ENCODE data around the gene APBB2. TPM values are rescaled to one million over a fixed set of nuclear protein-coding genes. Genes with fewer than 3 reads are reported as not detected.

The APBB2 gene
- total and polyA plus RNA-seq, 2 experiments from 2014 or later: 35.8 to 74.8 TPM

- TF ChIP-seq, protein P1, sequence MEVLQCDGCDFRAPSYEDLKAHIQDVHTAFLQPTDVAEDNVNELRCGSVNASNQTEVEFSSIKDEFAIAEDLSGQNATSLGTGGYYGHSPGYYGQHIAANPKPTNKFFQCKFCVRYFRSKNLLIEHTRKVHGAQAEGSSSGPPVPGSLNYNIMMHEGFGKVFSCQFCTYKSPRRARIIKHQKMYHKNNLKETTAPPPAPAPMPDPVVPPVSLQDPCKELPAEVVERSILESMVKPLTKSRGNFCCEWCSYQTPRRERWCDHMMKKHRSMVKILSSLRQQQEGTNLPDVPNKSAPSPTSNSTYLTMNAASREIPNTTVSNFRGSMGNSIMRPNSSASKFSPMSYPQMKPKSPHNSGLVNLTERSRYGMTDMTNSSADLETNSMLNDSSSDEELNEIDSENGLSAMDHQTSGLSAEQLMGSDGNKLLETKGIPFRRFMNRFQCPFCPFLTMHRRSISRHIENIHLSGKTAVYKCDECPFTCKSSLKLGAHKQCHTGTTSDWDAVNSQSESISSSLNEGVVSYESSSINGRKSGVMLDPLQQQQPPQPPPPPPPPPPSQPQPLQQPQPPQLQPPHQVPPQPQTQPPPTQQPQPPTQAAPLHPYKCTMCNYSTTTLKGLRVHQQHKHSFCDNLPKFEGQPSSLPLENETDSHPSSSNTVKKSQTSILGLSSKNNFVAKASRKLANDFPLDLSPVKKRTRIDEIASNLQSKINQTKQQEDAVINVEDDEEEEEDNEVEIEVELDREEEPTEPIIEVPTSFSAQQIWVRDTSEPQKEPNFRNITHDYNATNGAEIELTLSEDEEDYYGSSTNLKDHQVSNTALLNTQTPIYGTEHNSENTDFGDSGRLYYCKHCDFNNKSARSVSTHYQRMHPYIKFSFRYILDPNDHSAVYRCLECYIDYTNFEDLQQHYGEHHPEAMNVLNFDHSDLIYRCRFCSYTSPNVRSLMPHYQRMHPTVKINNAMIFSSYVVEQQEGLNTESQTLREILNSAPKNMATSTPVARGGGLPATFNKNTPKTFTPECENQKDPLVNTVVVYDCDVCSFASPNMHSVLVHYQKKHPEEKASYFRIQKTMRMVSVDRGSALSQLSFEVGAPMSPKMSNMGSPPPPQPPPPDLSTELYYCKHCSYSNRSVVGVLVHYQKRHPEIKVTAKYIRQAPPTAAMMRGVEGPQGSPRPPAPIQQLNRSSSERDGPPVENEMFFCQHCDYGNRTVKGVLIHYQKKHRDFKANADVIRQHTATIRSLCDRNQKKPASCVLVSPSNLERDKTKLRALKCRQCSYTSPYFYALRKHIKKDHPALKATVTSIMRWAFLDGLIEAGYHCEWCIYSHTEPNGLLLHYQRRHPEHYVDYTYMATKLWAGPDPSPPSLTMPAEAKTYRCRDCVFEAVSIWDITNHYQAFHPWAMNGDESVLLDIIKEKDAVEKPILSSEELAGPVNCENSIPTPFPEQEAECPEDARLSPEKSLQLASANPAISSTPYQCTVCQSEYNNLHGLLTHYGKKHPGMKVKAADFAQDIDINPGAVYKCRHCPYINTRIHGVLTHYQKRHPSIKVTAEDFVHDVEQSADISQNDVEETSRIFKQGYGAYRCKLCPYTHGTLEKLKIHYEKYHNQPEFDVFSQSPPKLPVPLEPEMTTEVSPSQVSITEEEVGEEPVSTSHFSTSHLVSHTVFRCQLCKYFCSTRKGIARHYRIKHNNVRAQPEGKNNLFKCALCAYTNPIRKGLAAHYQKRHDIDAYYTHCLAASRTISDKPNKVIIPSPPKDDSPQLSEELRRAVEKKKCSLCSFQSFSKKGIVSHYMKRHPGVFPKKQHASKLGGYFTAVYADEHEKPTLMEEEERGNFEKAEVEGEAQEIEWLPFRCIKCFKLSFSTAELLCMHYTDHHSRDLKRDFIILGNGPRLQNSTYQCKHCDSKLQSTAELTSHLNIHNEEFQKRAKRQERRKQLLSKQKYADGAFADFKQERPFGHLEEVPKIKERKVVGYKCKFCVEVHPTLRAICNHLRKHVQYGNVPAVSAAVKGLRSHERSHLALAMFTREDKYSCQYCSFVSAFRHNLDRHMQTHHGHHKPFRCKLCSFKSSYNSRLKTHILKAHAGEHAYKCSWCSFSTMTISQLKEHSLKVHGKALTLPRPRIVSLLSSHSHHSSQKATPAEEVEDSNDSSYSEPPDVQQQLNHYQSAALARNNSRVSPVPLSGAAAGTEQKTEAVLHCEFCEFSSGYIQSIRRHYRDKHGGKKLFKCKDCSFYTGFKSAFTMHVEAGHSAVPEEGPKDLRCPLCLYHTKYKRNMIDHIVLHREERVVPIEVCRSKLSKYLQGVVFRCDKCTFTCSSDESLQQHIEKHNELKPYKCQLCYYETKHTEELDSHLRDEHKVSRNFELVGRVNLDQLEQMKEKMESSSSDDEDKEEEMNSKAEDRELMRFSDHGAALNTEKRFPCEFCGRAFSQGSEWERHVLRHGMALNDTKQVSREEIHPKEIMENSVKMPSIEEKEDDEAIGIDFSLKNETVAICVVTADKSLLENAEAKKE (CRISPR knock-in tag; IDR thresholded peaks at IDR 0.05): no peak
- no peak for TF ChIP-seq ZNF331 (CRISPR knock-in tag; IDR thresholded peaks at IDR 0.05; ENCODE audit: low read depth)
- TF ChIP-seq, protein P2, sequence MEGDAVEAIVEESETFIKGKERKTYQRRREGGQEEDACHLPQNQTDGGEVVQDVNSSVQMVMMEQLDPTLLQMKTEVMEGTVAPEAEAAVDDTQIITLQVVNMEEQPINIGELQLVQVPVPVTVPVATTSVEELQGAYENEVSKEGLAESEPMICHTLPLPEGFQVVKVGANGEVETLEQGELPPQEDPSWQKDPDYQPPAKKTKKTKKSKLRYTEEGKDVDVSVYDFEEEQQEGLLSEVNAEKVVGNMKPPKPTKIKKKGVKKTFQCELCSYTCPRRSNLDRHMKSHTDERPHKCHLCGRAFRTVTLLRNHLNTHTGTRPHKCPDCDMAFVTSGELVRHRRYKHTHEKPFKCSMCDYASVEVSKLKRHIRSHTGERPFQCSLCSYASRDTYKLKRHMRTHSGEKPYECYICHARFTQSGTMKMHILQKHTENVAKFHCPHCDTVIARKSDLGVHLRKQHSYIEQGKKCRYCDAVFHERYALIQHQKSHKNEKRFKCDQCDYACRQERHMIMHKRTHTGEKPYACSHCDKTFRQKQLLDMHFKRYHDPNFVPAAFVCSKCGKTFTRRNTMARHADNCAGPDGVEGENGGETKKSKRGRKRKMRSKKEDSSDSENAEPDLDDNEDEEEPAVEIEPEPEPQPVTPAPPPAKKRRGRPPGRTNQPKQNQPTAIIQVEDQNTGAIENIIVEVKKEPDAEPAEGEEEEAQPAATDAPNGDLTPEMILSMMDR (conservative IDR thresholded peaks at IDR 0.05; ENCODE audit: low read depth in 2 of 2): no peak
Observed at GRCh38 chr4:41141900-41142299, 72.4 kb downstream of the APBB2 start (continued).

- no peak for DNase-seq (ENCODE audit: low spot score)
- peaks cover 12% of the 10 kb centered on the region for H3K36me3 Mint-ChIP-seq (ENCODE audit: low read depth)
- H3K36me3 ChIP-seq (ENCODE audit: insufficient read depth): no peaks in the 10 kb centered on the region
- H3K4me1 ChIP-seq (ENCODE audit: insufficient read depth): peaks cover 26% of the 10 kb centered on the region
- peaks cover 29% of the 10 kb centered on the region for H3K79me2 ChIP-seq (replicated peaks; ENCODE audit: insufficient read depth)
- no peaks in the 10 kb centered on the region for H3K9me3 Mint-ChIP-seq
- no peaks in the 10 kb centered on the region for H3K27me3 ChIP-seq (ENCODE audit: insufficient read depth)
- H4K20me1 ChIP-seq (replicated peaks; ENCODE audit: insufficient read depth): no peaks in the 10 kb centered on the region
- H3K4me1 Mint-ChIP-seq: peaks cover 34% of the 10 kb centered on the region
- H3K4me3 ChIP-seq: no peak overlapping the region
- H3F3A ChIP-seq (replicated peaks; ENCODE audit: low read depth): no peaks in the 10 kb centered on the region
- no peak overlapping the region for H2AFZ ChIP-seq
- H3K27me3 Mint-ChIP-seq (ENCODE audit: insufficient read depth, low read depth, poor library complexity): no peaks in the 10 kb centered on the region
- H3K9me2 ChIP-seq (ENCODE audit: insufficient read depth): no peaks in the 10 kb centered on the region
- H3K27ac Mint-ChIP-seq: no peak overlapping the region
- no peak overlapping the region for H3K4me2 ChIP-seq
- H3K4me3 Mint-ChIP-seq: no peak overlapping the region
- no peak overlapping the region for H3K27ac ChIP-seq (ENCODE audit: low read depth)
- ATAC-seq: peak; percentile 77
- TF ChIP-seq POLR2AphosphoS5 (IDR thresholded peaks at IDR 0.05; ENCODE audit: low read depth) (no peak), JUNB (IDR thresholded peaks at IDR 0.05; ENCODE audit: unreplicated experiment) (no peak), ZNF331 (CRISPR knock-in tag; IDR thresholded peaks at IDR 0.05; ENCODE audit: low read depth) (no peak), EZH2phosphoT487 (IDR thresholded peaks at IDR 0.05; ENCODE audit: unreplicated experiment) (no peak), CREB1 (CRISPR knock-in tag; IDR thresholded peaks at IDR 0.05; ENCODE audit: low read depth) (no peak), ZNF114 (CRISPR knock-in tag; IDR thresholded peaks at IDR 0.05) (no peak), EZH2 (IDR thresholded peaks at IDR 0.05; ENCODE audit: low read depth, unreplicated experiment) (no peak), STAT1 (IDR thresholded peaks at IDR 0.05; ENCODE audit: unreplicated experiment) (no peak)
- TF ChIP-seq, protein P3, sequence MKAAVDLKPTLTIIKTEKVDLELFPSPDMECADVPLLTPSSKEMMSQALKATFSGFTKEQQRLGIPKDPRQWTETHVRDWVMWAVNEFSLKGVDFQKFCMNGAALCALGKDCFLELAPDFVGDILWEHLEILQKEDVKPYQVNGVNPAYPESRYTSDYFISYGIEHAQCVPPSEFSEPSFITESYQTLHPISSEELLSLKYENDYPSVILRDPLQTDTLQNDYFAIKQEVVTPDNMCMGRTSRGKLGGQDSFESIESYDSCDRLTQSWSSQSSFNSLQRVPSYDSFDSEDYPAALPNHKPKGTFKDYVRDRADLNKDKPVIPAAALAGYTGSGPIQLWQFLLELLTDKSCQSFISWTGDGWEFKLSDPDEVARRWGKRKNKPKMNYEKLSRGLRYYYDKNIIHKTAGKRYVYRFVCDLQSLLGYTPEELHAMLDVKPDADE (IDR thresholded peaks at IDR 0.05): no peak
- TF ChIP-seq, protein P2 (conservative IDR thresholded peaks at IDR 0.05; ENCODE audit: low read depth in 2 of 2): no peak
Observed at GRCh38 chr4:41140410-41140809, 73.9 kb downstream of the APBB2 start.
